Peyer's patch (tissue), 4 donors: ENCODE measurements around the gene ARHGEF4. TPM values are rescaled to one million over a fixed set of nuclear protein-coding genes. Genes with fewer than 3 reads are reported as not detected.

Experiments used
- DNase-seq, 3 donors: peaks; one replicate each; pipeline ENCODE4 v3.0.0-alpha.2; 2017 to 2019
- H3K27ac ChIP-seq, 4 donors: fragments of 200-600 bp; sonication (generic); one replicate each; pipeline ENCODE4 v1.5.1; 2016 to 2019
- H3K27me3 ChIP-seq, 2 donors: fragments of 200-600 bp; sonication (generic); one replicate each; pipeline ENCODE4 v1.5.1; 2019
- H3K36me3 ChIP-seq, 3 donors: fragments of 200-600 bp; sonication (generic); one replicate each; pipeline ENCODE4 v1.5.1; 2016 to 2019
- H3K4me1 ChIP-seq, 4 donors: fragments of 200-600 bp; sonication (generic); one replicate each; pipeline ENCODE4 v1.5.1; 2016 to 2019
- H3K4me3 ChIP-seq, 4 donors: fragments of 200-600 bp; sonication (generic); 1 replicate in 3 of 4; 2 replicates in 1 of 4; pipeline ENCODE4 v1.5.1; 2016 to 2019; ENCODE audit warnings: mild to moderate bottlenecking in 1 of 4
- H3K9me3 ChIP-seq, 4 donors: fragments of 200-600 bp; sonication (generic); one replicate each; pipeline ENCODE4 v1.5.1; 2016 to 2019; ENCODE audit warnings: mild to moderate bottlenecking in 1 of 4
- POLR2A ChIP-seq, 2 donors: fragments of 450-650 bp; IDR thresholded peaks; one replicate each; pipeline ENCODE4 v1.5.1; 2017; ENCODE audit warnings: antibody characterized with exemption in 2 of 2, mild to moderate bottlenecking in 2 of 2, moderate library complexity in 2 of 2
- total RNA-seq, 4 donors: library from RNA; depleted of rRNA; stranded (reverse); fragments of >200 nt; gene quantifications; one replicate each; pipeline ENCODE4 v1.1.0, GENCODE V29; 2016
- TF ChIP-seq, protein P1 (sequence below), 6 experiments: fragments of 450-650 bp in 4 of 6; fragments of 200-600 bp in 2 of 6; sonication (generic) in 1 of 6; IDR thresholded peaks; one replicate each; pipeline ENCODE4 v1.5.1; 2017 to 2019; ENCODE audit warnings: antibody characterized with exemption in 6 of 6, mild to moderate bottlenecking in 3 of 6, moderate library complexity in 1 of 6

Gene ARHGEF4
- total RNA-seq, 4 donors from 2014 or later = 1.1 to 10.7 (median 1.6) TPM

DNA sequence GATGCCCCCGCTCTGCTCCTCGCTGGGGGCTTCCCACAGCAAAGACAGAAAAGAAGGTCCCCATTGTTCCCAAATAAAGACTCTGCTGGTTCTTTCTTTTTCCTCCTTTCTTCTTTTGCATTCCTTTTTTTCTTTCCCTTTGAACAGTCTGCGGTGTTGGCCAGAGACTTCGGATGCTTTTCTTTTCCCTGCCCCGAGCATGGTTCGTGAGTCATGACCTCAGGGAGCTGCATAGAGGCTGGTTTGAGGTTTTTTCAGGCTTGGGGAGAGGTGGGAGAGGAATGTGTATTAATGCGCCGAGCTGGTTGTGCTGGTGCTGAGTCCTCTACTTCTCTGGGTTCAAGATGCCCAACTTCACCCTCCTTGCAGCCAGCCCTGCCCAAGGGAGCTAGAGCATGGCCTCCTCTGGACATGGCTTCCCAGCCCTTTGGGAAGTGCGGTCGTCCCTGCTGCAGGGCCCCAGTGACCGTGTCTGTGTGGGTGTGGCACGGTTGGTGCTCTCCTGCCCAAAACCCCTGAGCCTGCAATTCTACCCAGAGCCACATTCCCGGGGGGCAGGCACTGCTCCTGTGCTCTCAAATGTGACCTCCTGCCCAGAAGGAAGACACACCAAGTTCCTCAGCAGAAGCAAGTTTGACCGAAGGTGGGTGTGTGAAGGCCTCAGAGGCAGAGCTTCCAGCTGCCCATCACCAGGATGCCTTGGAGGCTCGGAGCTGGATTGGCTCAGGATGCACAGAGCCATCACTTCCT lies 9.0 kb upstream of the ARHGEF4 start:
- TF ChIP-seq POLR2A (IDR thresholded peaks at IDR 0.05) = no peak
- TF ChIP-seq, protein P1, sequence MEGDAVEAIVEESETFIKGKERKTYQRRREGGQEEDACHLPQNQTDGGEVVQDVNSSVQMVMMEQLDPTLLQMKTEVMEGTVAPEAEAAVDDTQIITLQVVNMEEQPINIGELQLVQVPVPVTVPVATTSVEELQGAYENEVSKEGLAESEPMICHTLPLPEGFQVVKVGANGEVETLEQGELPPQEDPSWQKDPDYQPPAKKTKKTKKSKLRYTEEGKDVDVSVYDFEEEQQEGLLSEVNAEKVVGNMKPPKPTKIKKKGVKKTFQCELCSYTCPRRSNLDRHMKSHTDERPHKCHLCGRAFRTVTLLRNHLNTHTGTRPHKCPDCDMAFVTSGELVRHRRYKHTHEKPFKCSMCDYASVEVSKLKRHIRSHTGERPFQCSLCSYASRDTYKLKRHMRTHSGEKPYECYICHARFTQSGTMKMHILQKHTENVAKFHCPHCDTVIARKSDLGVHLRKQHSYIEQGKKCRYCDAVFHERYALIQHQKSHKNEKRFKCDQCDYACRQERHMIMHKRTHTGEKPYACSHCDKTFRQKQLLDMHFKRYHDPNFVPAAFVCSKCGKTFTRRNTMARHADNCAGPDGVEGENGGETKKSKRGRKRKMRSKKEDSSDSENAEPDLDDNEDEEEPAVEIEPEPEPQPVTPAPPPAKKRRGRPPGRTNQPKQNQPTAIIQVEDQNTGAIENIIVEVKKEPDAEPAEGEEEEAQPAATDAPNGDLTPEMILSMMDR (IDR thresholded peaks at IDR 0.05) = no peak
- DNase-seq = no peak
- Histone ChIP-seq H3K9me3 (no peaks in the 10 kb centered on the region), H3K27me3 (no peaks in the 10 kb centered on the region), H3K27ac (no peak overlapping the region), H3K4me1 (peaks cover 0 to 5% (median 0%) of the 10 kb centered on the region in 4 donors), H3K36me3 (no peaks in the 10 kb centered on the region), H3K4me3 (no peak overlapping the region)

DNA sequence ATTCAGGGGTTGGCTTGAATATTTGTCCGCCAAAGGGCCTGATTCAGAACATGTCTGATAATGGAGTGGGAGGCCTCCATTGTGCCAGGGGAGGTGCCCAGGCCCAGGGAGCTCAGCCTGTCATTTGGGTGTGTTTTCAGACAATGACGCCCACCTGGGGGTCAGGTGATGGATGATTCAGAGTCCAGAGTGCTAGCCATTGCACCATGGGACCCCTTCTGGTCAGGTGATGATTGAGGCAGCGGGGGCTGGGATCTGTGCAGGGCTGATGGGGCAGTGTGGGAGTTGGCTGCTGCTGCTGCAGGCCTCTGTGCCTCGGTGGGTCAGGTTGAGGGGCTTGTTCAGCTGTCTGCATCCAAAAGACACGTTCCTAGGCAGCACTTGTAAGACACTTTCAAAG lies 8.3 kb upstream of the ARHGEF4 start:
- no peak for DNase-seq
- Histone ChIP-seq H3K4me1 (peaks cover 0 to 5% (median 0%) of the 10 kb centered on the region in 4 donors), H3K27me3 (no peaks in the 10 kb centered on the region), H3K27ac (no peak overlapping the region), H3K9me3 (no peaks in the 10 kb centered on the region), H3K36me3 (no peaks in the 10 kb centered on the region), H3K4me3 (no peak overlapping the region)
- TF ChIP-seq, protein P1 (IDR thresholded peaks at IDR 0.05) = no peak
- no peak for TF ChIP-seq POLR2A (IDR thresholded peaks at IDR 0.05)

DNA sequence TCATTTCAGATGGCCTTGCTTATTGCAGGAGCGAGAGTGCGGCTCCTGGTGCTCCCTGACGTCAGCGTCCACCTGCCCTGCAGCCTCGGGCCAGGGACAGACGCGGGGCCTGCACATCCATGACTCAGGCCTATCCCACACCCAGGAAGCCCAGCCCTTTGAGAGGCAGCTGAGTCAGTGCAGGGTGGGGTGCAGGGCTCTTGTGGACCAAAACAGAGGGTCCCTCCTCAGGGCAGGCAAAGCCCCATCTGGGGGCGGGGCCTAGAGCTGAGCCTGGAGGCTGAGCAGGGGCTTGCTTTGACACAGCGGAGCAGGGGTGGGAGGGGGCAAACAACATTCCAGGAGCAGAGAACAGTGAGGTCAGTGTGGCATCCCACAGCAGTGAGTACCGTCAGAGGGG lies 7.7 kb upstream of the ARHGEF4 start:
- no peak overlapping the region for H3K4me3 ChIP-seq
- no peak for DNase-seq
- H3K27me3 ChIP-seq = no peaks in the 10 kb centered on the region
- TF ChIP-seq, protein P1 (IDR thresholded peaks at IDR 0.05) = no peak
- no peak for TF ChIP-seq POLR2A (IDR thresholded peaks at IDR 0.05)
- H3K36me3 ChIP-seq = no peaks in the 10 kb centered on the region
- H3K9me3 ChIP-seq = no peaks in the 10 kb centered on the region
- H3K4me1 ChIP-seq = peaks cover 0 to 3% (median 0%) of the 10 kb centered on the region in 4 donors
- no peak overlapping the region for H3K27ac ChIP-seq

DNA sequence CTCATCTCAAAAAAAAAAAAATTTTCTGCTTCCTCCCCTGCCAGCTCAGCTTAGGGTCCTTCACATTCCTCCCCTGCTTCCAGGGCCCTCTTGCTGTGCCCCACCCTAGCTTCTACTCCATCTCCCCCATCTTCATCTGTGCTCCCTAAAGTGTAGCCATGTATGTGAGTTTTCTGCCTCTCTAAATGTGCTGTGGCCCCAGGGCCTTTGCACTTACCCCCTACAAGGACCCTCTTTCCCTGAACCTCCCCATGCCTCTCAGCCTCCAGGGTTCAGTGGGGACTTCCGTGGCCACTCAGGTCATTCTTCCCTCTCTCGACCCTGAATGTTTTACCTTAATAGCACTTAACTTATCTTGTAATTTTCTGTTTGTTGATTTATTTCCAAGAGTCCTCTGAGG lies 6.2 kb upstream of the ARHGEF4 start:
- H3K27me3 ChIP-seq = no peaks in the 10 kb centered on the region
- no peak for DNase-seq
- no peaks in the 10 kb centered on the region for H3K9me3 ChIP-seq
- no peaks in the 10 kb centered on the region for H3K4me1 ChIP-seq
- H3K36me3 ChIP-seq = no peaks in the 10 kb centered on the region
- no peak for TF ChIP-seq POLR2A (IDR thresholded peaks at IDR 0.05)
- TF ChIP-seq, protein P1 (IDR thresholded peaks at IDR 0.05) = no peak
- H3K4me3 ChIP-seq = no peak overlapping the region
- no peak overlapping the region for H3K27ac ChIP-seq

DNA sequence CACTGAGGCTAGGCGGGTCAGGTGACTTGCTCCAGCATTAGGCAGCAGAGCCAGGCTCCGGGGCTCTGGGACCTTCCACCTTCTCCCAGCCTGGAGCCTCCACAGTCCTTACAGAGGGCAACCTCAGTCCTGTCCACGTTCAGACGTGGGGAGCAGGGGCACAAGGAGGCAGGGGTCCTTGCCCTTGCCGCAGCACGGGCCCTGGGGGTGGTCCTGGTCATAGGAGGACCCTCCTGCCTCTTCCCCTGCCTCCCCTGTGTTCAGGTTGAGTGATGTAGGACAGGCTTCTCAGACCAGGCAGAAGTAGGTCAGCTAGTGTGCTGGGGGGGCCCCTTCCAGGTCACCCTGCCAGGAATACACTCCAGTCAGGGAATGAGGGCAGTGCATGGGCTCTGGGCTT lies 5.4 kb upstream of the ARHGEF4 start:
- TF ChIP-seq, protein P1 (IDR thresholded peaks at IDR 0.05) = no peak
- TF ChIP-seq POLR2A (IDR thresholded peaks at IDR 0.05) = no peak
- DNase-seq = no peak
- Histone ChIP-seq H3K27ac (no peak overlapping the region), H3K4me1 (no peaks in the 10 kb centered on the region), H3K36me3 (no peaks in the 10 kb centered on the region), H3K9me3 (no peaks in the 10 kb centered on the region), H3K4me3 (no peak overlapping the region), H3K27me3 (no peaks in the 10 kb centered on the region)
